ENCODE data around the gene SLC6A12. TPM values are rescaled to one million over a fixed set of nuclear protein-coding genes. Genes with fewer than 3 reads are reported as not detected.
A peak's percentile ranks its signal among the peaks of the same experiment; 100 is the strongest.

SLC6A12 gene
- total RNA-seq, 4 donors from 2014 or later, result 1.2 to 13.5 (median 3.0) TPM

DNA sequence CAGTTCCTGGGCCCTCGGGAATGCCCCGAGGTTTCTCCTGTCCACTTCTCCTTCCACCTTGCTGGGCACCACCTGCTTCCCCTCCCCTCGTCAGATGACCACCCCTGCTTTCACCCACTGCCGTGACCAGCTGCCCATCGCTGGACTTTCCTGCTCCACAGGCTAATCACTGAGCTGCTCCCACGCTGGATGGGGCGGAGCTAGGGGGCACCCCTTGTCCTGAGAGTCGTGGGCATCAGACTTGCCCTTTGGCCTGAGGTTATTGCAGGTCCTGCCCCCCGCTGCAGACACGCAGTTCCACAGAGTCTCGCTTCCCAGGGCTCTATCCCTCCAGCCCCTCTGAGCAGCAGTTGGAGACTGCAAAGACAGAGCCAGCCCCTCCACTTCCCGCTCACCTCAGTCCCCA lies 427 bp downstream of the SLC6A12 start:
- in situ Hi-C loops (cut with MboI; ENCODE audit: low pct_ligation_motif_present in 1 of 4, low pct_unique_long_range_greater_than_20kb in 1 of 4, low sequenced_read_pairs in 3 of 4), result no loop called here
- no peaks in the 10 kb centered on the region for H3K36me3 ChIP-seq

DNA sequence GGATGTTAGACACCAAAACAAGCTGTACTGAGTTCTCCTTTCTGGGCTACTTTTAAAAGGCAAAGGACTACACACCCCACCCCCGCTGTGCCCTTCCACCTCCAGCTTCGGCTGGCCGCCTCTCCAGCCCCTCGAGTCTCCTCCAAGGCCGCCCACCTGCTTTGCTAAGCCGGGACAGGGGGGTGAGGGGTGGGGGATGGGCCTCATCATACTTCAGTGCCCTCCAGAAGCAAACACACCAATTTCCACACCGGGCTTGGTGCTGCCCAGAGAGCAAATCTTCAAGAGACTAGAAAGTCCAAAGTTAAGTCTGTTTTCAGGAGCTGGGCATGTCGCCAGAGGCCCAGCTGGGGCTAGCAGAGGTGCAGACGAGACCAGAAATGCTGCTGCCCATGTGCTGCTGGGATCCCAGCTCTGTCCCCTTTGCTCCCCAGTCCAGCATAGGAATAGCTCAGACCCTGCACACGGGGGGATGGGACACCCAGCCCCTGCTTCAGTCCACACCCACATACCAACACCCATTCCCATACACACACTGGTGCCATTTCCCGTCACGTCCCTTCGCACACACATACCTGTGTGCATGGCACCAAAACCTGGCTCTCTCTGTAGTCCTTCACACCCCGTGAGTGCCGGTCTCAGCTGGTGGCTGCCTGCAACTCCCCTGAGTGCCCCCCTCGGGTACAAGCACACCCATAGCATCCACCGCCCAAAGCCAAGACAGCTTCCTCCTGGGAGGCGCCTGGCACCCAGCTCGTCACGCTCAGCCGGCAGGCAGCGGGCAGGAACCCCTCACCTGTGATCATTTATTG lies 1.0 kb downstream of the SLC6A12 start:
- no peaks in the 10 kb centered on the region for H3K9me3 ChIP-seq
- peaks cover 14% of the 10 kb centered on the region for H3K27me3 ChIP-seq
- TF ChIP-seq POLR2A (IDR thresholded peaks at IDR 0.05) (no peak), POLR2AphosphoS5 (IDR thresholded peaks at IDR 0.05) (no peak), EP300 (IDR thresholded peaks at IDR 0.05; ENCODE audit: low read depth) (no peak)
- no peaks in the 10 kb centered on the region for H3K36me3 ChIP-seq
- intact Hi-C loops (cut with DNase I; ENCODE audit: low total_unique reads) (no loop called here), in situ Hi-C loops (cut with MboI; ENCODE audit: low pct_ligation_motif_present in 1 of 4, low pct_unique_long_range_greater_than_20kb in 1 of 4, low sequenced_read_pairs in 3 of 4) (no loop called here)
- peak overlapping the region in 2 of 4 donors; percentile 28 to 44 for H3K27ac ChIP-seq
- DNase-seq, result peak; percentile 54
- 17 to 30% methylated on average over 1 to 22 of the region's 22 CpGs for WGBS, 2 donors (ENCODE audit: low coverage in 1 of 2)
- H3K4me1 ChIP-seq, result peaks cover 5 to 24% (median 16%) of the 10 kb centered on the region in 4 donors
- peak overlapping the region in 1 of 4 donors; percentile 1 for H3K4me3 ChIP-seq

More for the DNA sequence above, 427 bp downstream of the SLC6A12 start:
- no peaks in the 10 kb centered on the region for H3K9me3 ChIP-seq
- TF ChIP-seq, protein P1, sequence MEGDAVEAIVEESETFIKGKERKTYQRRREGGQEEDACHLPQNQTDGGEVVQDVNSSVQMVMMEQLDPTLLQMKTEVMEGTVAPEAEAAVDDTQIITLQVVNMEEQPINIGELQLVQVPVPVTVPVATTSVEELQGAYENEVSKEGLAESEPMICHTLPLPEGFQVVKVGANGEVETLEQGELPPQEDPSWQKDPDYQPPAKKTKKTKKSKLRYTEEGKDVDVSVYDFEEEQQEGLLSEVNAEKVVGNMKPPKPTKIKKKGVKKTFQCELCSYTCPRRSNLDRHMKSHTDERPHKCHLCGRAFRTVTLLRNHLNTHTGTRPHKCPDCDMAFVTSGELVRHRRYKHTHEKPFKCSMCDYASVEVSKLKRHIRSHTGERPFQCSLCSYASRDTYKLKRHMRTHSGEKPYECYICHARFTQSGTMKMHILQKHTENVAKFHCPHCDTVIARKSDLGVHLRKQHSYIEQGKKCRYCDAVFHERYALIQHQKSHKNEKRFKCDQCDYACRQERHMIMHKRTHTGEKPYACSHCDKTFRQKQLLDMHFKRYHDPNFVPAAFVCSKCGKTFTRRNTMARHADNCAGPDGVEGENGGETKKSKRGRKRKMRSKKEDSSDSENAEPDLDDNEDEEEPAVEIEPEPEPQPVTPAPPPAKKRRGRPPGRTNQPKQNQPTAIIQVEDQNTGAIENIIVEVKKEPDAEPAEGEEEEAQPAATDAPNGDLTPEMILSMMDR (IDR thresholded peaks at IDR 0.05), result no peak
- no peak for TF ChIP-seq POLR2AphosphoS5 (IDR thresholded peaks at IDR 0.05)
- no peak for TF ChIP-seq POLR2A (IDR thresholded peaks at IDR 0.05)
- H3K4me3 ChIP-seq, result peak overlapping the region in 1 of 4 donors; percentile 1
- no peak for DNase-seq
- intact Hi-C loops (cut with DNase I; ENCODE audit: low total_unique reads), result no loop called here
- H3K27ac ChIP-seq, result no peak overlapping the region
- peaks cover 5 to 24% (median 16%) of the 10 kb centered on the region in 4 donors for H3K4me1 ChIP-seq
- WGBS, 2 donors (ENCODE audit: low coverage in 1 of 2), result 17 to 28% methylated on average over 5 to 12 of the region's 12 CpGs
- peaks cover 14% of the 10 kb centered on the region for H3K27me3 ChIP-seq

DNA sequence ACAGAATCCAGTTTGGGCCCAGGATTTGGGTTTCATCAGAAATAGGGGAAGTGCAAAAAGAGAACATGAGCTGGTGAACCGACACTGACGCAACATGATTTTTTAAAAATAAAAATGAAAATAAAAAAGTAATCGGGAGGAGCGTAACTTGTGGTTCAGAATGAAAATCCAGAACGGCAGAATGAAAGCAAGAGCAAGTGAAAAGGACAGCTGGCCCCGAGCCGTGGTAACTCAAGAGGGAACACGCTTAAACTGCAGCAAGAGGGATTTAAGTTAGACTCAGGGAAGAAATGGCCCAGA lies 1.6 kb downstream of the SLC6A12 start:
- Histone ChIP-seq H3K36me3 (no peaks in the 10 kb centered on the region), H3K9me3 (no peaks in the 10 kb centered on the region), H3K4me1 (peaks cover 5 to 24% (median 16%) of the 10 kb centered on the region in 4 donors), H3K27me3 (peaks cover 14% of the 10 kb centered on the region), H3K27ac (peak overlapping the region in 2 of 4 donors; percentile 28 to 44), H3K4me3 (peak overlapping the region in 1 of 4 donors; percentile 1)
- TF ChIP-seq EP300 (IDR thresholded peaks at IDR 0.05; ENCODE audit: low read depth) (no peak), POLR2A (IDR thresholded peaks at IDR 0.05) (no peak), POLR2AphosphoS5 (IDR thresholded peaks at IDR 0.05) (no peak)
- TF ChIP-seq, protein P1 (IDR thresholded peaks at IDR 0.05), result no peak
- no peak for DNase-seq
- intact Hi-C loops (cut with DNase I; ENCODE audit: low total_unique reads) (no loop called here), in situ Hi-C loops (cut with MboI; ENCODE audit: low pct_ligation_motif_present in 1 of 4, low pct_unique_long_range_greater_than_20kb in 1 of 4, low sequenced_read_pairs in 3 of 4) (no loop called here)
- 58 to 63% methylated on average over 8 of the region's 8 CpGs for WGBS, 2 donors (ENCODE audit: low coverage in 1 of 2)

DNA sequence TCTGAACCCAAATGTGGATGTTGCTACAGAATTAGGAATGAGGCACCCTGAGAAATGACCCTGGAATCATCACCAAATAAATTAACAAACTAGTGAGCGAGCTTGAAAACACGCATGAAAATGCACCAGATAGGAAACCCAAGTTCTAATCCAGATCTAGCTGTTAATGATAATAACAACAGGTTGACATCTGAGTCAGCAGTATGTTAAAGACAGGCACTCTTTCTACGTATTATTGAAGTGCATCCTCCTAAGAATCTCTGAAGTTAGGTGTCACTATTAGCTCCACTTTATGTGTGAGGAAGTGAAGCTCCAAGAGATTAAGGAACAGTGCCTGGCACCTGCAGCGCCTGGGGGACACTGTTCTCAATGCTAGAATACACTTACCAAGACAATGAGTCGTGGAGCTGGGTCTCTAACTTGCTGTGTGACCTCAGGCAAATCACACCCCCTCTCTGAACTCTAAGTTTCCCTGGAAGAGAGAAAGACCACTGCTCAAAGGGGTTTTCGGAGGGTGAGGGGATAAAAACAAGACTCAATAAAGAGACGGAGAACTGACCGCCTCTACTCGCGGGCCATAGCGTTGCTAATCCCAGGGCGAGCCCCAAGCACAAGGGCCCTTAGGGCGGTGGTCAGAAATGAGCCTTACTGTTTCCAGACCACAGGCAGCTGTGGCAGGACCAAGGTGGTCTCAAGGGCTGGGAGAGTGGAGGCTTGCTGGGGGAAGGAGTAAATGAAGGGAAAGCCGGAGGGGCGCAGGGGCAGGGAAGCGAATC lies 2.1 kb downstream of the SLC6A12 start:
- WGBS, 2 donors (ENCODE audit: low coverage in 1 of 2), result 85 to 86% methylated on average over 6 to 16 of the region's 16 CpGs
- Histone ChIP-seq H3K4me1 (peaks cover 5 to 24% (median 16%) of the 10 kb centered on the region in 4 donors), H3K36me3 (no peaks in the 10 kb centered on the region), H3K27me3 (peaks cover 14% of the 10 kb centered on the region), H3K9me3 (no peaks in the 10 kb centered on the region), H3K4me3 (no peak overlapping the region), H3K27ac (peak overlapping the region in 1 of 4 donors; percentile 44)
- in situ Hi-C loops (cut with MboI; ENCODE audit: low pct_ligation_motif_present in 1 of 4, low pct_unique_long_range_greater_than_20kb in 1 of 4, low sequenced_read_pairs in 3 of 4) (no loop called here), intact Hi-C loops (cut with DNase I; ENCODE audit: low total_unique reads) (no loop called here)
- TF ChIP-seq, protein P1 (IDR thresholded peaks at IDR 0.05), result no peak
- TF ChIP-seq POLR2AphosphoS5 (IDR thresholded peaks at IDR 0.05), result no peak
- TF ChIP-seq EP300 (IDR thresholded peaks at IDR 0.05; ENCODE audit: low read depth), result no peak
- no peak for TF ChIP-seq POLR2A (IDR thresholded peaks at IDR 0.05)
- DNase-seq, result no peak
